HG03439 (cell line): ENCODE results near the gene XG.
"Not testable (repeated sequence)": the region's sequence is repeated elsewhere in the genome, so short reads cannot be mapped to it uniquely, and the experiment has no call there.

Source experiments
- ATAC-seq: cut with Tn5 transposase; IDR thresholded peaks from one replicate; pipeline ENCODE4 v1.9.1; 2021; ENCODE audit warnings: mild to moderate bottlenecking, moderate library complexity; ENCODE audit not compliant: unreplicated experiment

XG gene

DNA sequence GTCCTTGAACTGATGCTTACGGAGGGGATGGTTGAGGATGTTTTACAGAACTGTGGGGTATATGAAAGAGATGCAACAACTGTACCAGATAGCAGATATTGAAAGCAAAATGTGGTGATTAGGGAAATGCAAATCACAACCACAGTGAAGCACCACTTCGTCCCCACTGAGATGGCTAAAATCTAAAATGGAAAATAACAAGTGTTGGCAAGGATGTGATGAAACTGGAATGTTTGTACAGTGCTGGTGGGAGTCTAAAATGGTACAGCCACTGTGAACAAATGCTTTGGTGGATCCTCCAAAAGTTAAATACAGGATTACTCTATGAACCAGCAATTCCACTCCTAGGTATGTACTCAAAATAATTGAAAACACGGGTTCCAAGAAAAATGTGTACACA lies 22.9 kb downstream of the XG start:
- no peak for ATAC-seq

DNA sequence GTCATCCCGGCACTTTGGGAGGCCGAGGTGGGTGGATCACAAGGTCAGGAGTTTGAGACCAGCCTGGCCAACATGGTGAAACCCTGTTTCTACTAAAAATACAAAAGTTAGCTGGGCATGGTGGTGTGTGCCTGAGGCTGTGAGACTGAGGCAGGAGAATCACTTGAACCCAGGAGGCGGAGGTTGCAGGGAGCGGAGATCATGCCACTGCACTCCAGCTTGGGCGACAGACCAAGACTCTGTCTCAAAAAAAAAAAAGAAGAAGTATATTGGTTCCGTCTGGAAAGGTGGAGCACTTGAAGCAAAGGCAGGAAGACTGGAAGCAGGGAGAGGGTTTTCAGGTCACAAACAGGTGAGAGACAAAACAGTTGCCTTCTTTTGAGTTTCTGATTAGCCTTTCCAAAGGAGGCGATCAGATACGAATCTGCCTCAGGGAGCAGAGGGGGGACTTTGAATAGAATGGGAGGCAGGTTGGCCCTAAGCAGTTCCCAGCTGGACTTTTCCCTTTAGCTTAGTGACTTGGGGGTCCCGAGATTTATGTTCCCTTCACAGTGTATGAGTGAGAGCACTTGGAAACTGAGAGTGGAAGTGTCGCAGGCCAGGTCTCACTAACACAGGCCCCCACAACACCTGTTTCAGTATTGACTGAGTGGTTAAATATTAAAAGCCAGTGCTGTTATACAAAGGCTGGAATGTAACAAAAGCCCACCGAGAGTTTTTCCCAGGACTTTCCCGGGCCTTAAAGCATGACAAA lies 28.8 kb downstream of the XG start:
- not testable (repeated sequence) for ATAC-seq

DNA sequence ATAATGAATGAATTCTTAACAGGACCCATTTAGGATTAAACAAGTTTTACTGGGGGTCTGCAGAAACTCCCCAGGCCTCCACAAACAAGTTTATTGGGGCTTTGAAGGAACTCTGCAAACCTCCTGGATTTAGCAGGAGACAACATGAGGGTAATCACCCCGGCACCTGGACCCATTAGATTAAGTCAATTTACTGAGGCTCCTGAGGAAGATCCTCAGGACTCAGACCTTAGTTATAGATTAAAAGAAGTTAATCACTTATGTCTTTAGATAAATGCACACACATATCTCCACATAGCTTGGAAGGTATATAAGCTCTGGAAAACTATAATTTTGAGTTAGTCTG lies 29.4 kb downstream of the XG start:
- ATAC-seq, result no peak

DNA sequence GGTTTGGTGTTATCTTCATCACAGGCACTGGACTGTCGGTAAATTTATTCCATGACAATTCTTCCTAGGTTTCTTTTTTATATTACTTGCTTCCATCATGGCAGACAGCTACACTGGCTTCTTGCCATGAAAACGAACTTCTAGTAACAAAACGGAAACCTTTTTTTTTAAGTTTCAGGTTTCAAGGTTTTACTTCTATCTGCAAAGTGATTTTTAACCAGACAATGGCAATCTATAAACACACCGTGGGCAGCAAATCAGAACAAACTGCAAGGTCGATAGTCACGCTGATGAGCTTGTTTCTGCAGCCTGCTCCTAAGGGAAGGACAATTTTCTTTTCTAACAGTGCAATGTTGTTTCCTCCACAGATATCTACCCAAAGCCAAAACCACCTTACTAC lies 29.9 kb downstream of the XG start:
- ATAC-seq, result no peak

DNA sequence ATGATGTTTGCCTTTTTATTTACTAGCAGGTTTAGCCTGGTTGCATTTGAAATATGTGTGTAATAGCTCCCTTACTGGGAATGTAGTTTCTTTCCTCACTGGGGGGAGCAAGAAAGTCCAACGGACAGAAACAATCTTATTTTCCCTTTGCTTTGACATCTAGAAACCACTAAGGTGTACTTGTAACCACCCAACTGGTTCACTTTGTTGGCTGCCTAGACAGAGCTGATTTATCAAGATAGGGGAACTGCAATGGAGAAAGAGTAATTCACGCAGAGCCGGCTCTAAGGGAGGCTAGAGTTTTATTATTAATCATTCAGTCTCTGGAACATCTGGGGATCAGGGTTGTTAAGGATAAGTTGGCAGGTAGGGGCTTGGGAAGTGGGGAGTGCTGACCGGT lies 30.3 kb downstream of the XG start:
- ATAC-seq, result no peak

DNA sequence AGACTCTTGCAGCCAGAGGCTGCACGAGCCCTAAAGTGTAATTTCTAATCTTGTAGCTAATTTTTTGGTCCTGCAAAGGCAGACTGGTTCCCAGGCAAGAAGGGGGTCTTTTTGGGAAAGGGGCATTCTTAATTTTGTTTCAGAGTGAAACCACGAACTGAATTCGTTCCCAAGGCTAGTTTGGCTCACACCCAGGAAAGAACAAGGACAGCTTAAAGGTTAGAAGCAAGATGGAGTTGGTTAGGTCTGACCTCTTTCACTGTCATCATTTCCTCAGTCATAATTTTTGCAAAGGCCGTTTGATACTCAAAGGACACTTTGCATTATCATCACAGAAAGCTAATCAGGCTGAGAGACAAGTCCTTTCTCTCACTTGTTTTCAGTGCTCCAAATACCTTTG lies 30.9 kb downstream of the XG start:
- no peak for ATAC-seq

DNA sequence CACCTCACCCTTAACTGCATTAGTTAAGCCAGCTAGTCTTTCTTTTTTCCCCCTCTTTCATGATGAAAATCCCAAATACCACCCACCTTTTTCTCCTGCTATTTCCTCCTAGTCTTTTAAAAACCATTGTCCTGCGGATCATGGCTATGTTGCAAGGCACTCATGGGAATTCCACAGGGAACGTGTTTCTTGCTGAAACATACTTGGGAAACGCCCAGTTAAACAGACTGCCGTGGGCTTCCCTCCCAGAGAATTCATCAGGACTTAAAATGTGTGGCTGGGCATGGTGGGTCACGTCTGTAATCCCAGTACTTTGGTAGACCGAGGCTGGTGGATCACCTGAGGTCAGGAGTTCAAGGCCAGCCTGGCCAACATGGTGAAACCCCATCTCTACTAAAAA lies 32.2 kb downstream of the XG start:
- no peak for ATAC-seq

DNA sequence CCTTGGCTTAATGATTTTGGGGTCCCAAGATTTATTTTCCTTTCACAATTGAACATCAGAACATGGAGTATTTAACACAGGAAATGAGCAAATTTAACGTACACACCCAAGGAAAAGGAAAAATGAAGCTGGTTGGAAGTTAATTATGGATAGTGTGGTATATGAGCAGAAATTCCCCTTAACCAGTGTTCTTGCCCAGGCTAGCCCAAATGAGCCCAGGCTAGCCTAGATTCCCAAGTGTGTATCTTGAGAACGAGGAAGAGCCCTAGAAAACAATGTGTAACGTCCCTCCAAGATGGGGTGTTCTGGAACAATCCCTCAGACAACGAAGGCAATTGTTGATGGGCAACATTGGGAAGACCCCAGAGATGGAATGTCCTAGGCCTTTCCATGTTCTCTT lies 33.7 kb downstream of the XG start:
- no peak for ATAC-seq

DNA sequence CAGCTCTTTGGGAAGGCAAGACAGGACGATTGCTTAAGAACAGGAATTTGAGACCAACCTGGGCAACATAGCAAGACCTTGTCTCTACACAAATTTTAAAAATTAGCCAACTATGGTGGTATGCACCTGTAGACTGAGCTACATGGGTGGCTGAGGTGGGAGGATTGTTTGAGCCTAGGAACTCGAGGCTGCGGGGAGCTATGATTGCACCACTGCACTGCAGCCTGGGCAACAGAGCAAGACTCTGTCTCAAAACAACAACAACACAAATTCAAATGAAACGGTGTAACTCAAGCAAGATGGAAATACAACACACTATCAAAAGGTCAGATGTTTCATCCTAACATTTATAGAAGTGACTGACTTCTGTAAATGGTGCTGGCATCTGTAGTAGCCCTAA lies 37.1 kb downstream of the XG start:
- ATAC-seq, result no peak

DNA sequence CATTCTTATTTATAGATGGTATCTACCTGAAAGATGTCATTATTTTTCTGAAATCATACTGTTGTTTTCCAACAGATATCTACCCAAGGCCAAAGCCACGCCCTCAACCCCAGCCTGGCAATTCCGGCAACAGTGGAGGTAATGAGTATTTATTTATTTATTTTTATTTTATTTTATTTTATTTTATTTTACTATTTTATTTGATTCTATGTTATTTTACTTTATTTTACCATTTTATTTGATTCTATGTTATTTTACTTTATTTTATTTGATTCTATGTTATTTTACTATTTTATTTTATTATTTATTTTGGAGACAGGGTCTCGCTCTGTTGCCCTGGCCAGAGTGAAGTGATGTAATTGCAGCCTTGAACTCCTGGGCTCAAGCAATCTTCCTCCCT lies 37.7 kb downstream of the XG start:
- no peak for ATAC-seq

DNA sequence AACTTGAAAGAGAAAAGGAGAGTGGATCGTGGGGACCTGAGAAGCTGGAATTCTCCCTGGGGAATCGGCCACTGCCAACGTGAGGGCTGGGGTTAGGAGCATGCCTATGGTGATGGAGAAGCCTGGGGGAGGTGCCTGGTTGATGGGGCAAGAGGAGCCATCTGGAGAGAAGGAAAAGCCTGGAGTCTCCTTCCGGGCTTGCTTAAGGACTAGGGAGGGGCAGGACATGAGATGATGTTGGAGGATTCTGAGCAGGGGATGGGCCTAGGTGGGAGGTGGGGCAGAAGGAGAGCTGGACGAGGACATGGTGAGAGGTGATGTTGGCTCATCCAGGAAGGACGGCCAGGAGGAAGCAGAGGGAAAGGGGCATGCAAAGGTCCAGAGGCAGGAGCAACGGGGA lies 41.9 kb downstream of the XG start:
- ATAC-seq, result no peak

DNA sequence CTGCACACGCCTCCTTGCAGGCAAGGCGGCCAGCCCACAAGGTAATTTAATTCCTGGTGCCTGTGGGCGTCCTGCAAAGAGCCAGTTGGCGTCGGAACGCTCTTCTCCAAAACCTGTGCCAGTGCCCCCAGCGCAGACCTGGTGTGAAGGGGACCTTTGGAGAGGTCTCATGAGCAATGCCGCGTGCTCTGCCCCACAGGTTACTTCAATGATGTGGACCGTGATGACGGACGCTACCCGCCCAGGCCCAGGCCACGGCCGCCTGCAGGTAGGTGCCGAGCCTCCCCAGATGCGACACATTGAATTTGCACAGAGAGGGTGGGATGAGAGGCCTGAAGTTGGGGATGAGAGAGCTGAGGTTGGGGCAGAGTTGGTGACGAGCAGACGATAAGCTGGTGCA lies 42.5 kb downstream of the XG start:
- ATAC-seq, result no peak

DNA sequence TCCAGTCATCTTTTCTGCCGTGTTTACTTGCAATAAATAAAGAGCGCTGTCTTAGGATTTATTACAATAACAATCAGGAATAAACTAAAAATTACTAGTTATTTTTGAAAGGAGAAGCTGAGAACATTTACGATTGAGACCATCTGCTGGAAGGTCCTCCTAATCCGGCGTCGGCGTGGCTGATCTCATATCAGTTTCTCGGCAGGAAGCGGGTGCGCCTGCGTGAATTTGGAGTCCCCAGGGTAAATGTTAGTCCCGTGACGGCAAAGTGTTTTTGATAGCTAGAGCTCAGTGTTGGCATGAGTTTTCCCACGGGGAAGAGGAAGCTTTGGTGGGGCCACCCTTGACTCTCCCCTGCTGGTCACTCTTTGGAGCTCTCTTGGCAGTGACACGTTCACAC lies 45.0 kb downstream of the XG start:
- not testable (repeated sequence) for ATAC-seq

DNA sequence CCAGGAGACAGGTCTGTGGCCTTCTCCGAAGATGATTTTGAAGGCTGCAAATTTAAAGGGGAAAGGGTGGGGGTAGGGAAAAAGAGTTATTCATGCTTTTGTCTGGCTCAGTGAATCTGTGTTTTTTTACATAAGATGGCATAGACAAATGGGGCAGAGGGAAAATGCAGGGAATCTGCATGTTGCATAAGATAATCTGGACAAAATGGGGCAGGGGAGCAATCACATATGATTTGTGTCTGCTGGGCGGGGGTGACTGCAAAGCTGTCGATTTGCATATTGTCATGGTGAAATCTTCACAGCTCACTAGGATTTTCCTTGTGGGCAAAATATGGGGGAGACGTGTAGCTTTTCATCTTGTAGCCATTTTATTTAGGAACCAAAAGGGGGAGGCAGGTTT lies 47.5 kb downstream of the XG start:
- no peak for ATAC-seq

DNA sequence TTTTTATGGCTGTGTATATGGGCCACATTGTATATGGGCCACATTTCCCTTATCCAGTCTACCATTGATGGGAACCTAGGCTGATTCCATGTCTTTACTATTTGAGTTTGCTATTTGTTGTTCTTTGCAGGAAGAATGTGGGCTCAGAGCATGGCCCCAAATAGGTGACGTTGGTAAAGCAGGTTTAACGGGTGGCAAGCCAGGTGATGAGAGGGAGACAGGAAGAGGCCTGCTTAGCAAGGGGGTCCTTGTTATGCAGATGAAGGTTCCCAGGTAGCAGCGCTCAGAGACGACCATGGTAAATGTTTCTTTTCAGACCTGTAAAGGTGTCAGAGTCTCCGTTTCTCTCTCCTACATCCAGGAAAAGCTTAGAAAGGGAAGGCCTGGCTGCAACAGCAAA lies 48.1 kb downstream of the XG start:
- ATAC-seq, result not testable (repeated sequence)

DNA sequence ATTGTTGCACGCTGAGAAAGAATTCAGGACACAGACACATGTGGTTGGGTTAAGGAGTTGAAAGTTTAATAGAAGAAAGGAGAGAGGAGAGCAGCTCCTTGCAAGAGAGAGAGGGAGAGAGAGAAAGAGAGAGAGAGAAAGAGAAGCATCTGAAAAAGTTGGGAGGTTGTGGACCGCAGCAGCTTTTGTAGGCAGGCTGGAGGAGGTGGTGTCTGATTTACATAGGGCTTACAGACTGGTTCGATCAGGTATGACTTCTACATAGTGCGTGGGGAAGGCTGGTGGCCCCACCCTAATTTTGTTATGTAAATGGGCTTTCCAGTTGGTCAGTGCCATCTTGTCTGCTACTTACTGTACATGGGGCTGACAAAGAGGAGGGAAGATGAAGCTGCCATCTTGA lies 49.4 kb downstream of the XG start:
- no peak for ATAC-seq

DNA sequence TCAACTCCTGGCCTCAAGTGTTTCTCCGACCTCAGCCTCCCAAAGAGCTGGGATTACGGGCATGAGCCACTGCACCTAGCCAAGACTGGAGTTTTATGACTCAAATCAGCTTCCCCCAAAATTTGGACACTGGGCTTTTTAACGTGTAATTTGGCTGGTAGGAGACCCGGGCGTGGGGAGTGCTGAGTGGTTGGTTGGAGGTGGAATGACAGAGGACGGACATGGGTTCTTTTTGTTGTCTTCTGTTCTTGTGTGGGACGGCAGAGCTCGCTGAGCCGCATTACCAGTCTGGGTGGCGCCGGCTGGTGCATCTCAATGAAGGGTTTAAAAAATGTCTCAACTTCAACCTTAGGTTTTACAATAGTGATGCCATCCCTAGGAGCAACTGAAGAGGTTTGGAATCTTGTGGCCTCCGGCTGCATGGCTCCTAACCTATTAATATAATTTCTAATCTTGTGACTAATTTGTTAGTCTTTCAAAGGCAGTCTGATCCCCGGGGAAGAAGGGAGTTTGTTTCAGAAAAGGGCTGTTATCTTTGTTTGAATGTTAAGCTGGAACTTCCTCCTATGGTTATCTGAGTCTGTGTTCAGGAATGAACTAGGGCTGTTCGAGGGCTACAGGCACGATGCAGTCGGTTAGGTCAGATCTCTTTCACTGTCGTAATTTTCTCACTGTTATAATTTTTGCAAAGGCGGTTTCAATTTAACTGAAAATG lies 50.7 kb downstream of the XG start:
- ATAC-seq, result not testable (repeated sequence)

DNA sequence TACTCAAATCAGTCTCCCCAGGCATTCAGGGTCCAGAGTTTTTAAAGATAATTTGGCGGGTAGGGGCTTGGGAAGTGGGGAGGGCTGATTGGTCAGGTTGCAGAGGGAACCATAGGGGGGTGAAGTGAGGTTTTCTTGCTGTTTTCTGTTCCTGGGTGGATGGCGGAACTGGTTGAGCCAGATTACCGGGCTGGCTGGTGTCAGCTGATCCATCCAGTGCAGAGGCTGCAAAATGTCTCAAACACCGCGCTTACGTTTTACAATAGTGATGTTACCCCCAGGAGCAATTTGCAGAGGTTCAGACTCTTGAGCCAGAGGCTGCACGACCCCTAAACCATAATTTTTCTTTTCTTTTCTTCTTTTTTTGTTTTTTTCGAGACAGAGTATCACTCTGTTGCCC lies 51.6 kb downstream of the XG start:
- ATAC-seq, result not testable (repeated sequence)

DNA sequence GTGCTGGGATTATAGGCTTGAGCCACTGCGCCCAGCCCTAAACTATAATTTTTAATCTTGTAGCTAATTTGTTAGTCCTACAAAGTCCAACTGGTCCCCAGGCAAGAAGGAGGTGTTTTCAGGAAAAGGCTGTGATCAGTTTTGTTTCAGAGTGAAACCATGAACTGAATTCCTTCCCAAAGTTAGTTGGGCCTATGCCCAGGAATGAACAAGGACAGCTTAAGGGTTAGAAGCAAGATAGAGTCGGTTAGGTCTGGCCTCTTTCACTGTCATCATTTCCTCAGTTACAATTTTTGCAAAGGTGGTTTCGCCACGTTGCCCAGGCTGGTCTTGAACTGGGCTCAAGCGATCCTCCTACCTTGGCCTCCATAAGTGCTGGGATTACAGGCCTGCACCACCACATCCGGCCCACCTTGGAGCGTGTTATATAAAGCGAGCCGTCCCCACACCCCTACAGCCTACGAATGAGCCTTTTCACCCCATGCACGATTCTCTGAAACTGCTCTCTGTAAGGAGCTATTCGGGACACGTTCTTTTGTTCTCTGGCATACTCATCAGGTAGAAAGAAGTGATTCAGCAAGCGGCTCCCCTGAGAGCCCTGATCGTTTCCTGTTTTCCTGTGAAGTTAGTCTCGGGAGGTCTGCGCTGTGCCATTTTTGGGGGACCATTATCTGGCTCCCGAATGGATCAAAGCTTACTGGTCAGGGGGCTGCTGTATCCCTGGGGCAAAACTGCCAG lies 52.4 kb downstream of the XG start:
- ATAC-seq, result not testable (repeated sequence)

DNA sequence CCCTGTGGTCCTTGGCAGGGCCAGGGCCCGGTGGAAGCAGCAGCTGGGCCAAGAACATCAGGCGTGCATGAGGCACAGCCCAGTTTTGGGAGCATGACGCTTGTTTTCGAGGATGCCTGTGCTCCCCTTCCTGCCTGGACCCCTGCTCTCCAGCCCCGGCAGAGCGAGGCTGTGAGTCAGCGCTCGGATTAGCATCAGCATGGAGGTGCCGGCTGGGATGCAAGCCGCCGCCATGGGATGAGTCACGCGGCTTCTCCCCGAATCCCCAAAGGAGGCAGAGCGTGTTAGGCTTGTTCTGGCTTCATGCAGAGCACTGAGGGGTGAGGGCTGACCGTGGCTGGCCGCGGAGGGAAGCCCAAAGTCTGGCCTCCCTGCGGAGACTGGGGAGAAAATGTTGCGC lies 53.0 kb downstream of the XG start:
- ATAC-seq, result not testable (repeated sequence)

DNA sequence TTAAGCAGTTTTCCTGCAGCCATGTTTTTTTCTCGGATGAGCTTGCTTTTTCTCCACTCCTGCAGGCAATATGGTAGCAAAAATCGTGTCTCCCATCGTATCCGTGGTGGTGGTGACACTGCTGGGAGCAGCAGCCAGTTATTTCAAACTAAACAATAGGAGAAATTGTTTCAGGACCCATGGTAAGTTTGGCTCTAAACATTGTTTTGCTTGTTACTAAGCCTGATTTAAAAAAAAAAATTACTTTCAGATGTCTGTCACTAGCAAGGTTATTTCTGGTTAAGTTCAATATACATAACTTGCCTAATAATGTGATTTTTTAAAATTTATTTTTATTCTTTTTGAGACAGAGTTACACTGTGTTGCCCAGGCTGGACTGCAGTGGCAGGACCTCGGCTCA lies 59.4 kb downstream of the XG start:
- ATAC-seq, result no peak
